ENCODE results near the gene CACFD1.

The CACFD1 gene

GRCh38 chr9:133518706-133519449 is 59.1 kb downstream of the CACFD1 start:
- H3K27me3 ChIP-seq (ENCODE audit: control insufficient read depth, insufficient read depth, low read length) = no peaks in the 10 kb centered on the region
- no peak overlapping the region for H2AFZ ChIP-seq
- H3K4me2 ChIP-seq (ENCODE audit: low read length) = no peak overlapping the region
- H3K9me3 ChIP-seq (ENCODE audit: control insufficient read depth, low read length) = no peaks in the 10 kb centered on the region
- no peaks in the 10 kb centered on the region for H3K79me2 ChIP-seq
- H3K27ac ChIP-seq = no peak overlapping the region
- H3K36me3 ChIP-seq (ENCODE audit: control insufficient read depth, insufficient read depth, low read length) = no peaks in the 10 kb centered on the region
- TF ChIP-seq CTCF (IDR thresholded peaks at IDR 0.05) = no peak
- H3K4me1 ChIP-seq = no peaks in the 10 kb centered on the region
- H3K9ac ChIP-seq = no peak overlapping the region
- H3K4me3 ChIP-seq (ENCODE audit: low read depth, low read length) = no peak overlapping the region

- Histone ChIP-seq H3K4me3 (ENCODE audit: low read depth, low read length) (no peak overlapping the region), H3K27ac (no peak overlapping the region), H2AFZ (no peak overlapping the region), H3K79me2 (no peaks in the 10 kb centered on the region), H3K9me3 (ENCODE audit: control insufficient read depth, low read length) (no peaks in the 10 kb centered on the region), H3K27me3 (ENCODE audit: control insufficient read depth, insufficient read depth, low read length) (no peaks in the 10 kb centered on the region), H3K4me1 (no peaks in the 10 kb centered on the region), H3K9ac (no peak overlapping the region), H3K4me2 (ENCODE audit: low read length) (no peak overlapping the region), H3K36me3 (ENCODE audit: control insufficient read depth, insufficient read depth, low read length) (no peaks in the 10 kb centered on the region)
- no peak for TF ChIP-seq CTCF (IDR thresholded peaks at IDR 0.05)
These were observed 59.9 kb downstream of the CACFD1 start for GRCh38 chr9:133519693-133520092.

- H3K9me3 ChIP-seq (ENCODE audit: control insufficient read depth, low read length) = no peaks in the 10 kb centered on the region
- H3K4me2 ChIP-seq (ENCODE audit: low read length) = no peak overlapping the region
- no peaks in the 10 kb centered on the region for H3K36me3 ChIP-seq (ENCODE audit: control insufficient read depth, insufficient read depth, low read length)
- no peak overlapping the region for H3K9ac ChIP-seq
- H2AFZ ChIP-seq = no peak overlapping the region
- H3K27me3 ChIP-seq (ENCODE audit: control insufficient read depth, insufficient read depth, low read length) = no peaks in the 10 kb centered on the region
- H3K79me2 ChIP-seq = no peaks in the 10 kb centered on the region
- no peak for TF ChIP-seq CTCF (IDR thresholded peaks at IDR 0.05)
- H3K4me3 ChIP-seq (ENCODE audit: low read depth, low read length) = no peak overlapping the region
- H3K4me1 ChIP-seq = no peaks in the 10 kb centered on the region
- H3K27ac ChIP-seq = no peak overlapping the region
These were observed 60.5 kb downstream of the CACFD1 start for GRCh38 chr9:133520121-133520835.

Measured in parathyroid adenoma (tissue), 2 donors.